HG02763 (cell line): Measurements from ENCODE around the gene ZNF521.

ENCODE experiments used
- ATAC-seq: cut with Tn5 transposase; IDR thresholded peaks from one replicate; pipeline ENCODE4 v1.9.1; 2021; ENCODE audit warnings: mild to moderate bottlenecking, moderate library complexity; ENCODE audit not compliant: unreplicated experiment

Gene ZNF521

GRCh38 chr18:25230658-25231326 lies 121.2 kb downstream of the ZNF521 start:
- no peak for ATAC-seq

GRCh38 chr18:25229920-25230319 lies 122.0 kb downstream of the ZNF521 start:
- no peak for ATAC-seq

DNA sequence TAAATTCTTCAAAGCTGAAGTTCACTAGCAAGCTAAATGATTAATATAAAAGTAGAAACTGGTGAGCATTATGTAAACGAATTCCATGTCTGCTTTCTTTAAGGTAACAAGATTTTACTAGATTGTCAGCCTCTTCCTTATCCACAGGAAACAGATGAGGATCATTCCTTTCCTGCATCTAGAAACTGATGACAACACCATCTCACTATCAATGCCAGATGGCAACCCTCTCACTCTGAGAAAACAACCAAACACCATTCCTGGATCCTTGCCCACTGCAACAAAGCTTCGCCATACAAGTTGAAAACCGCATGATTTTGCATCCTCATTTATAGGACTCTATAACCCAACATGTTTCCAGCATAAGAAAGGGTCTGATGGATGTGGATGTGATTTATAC lies 122.9 kb downstream of the ZNF521 start:
- ATAC-seq = no peak

- ATAC-seq = no peak
Measured at GRCh38 chr18:25228410-25228809, 123.6 kb downstream of the ZNF521 start.

DNA sequence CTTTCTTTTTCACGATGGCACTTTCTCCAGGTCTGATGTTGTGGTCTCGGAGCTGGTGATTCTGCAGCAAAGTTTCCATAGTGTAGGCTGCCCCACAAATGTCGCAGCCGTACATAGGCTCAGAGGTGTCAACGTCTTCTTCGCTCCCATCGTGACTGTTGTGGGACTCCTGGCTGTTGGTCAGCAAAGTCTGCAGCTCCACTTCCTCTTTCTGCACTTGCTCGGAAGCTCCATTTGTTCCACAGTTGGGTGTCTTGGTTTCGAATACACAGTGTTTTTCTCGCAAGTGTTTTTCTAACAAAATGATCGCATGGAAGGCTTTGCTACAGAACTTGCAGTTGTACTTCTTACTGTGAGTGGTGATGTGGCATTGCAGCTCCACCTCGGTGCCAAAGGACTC lies 126.8 kb downstream of the ZNF521 start:
- ATAC-seq = no peak

GRCh38 chr18:25223899-25224886 lies 127.8 kb downstream of the ZNF521 start:
- ATAC-seq = no peak

- ATAC-seq = no peak
Measured at GRCh38 chr18:25223211-25223610, 128.8 kb downstream of the ZNF521 start.

- no peak for ATAC-seq
Measured at GRCh38 chr18:25222648-25223047, 129.3 kb downstream of the ZNF521 start.

- ATAC-seq = no peak
Measured at GRCh38 chr18:25210622-25211021, 141.3 kb downstream of the ZNF521 start.

DNA sequence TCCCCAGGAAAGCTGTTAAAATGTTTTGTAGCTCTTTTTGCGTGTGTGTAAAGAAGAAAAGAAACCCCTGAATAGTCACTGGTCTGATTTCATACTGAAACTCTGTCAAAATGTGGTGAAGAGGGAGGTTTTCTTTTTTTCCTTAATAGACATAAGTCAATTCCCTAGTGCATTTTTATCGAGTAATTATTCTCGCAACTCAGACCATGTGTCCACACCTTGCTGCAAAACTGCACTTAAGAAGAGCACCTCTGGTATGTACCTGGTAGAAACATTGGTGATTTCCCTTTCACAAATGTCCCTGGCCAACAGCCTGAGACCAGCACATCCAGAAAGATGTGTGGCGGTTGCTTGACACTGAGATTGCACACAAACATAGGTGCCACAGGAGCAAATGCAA lies 159.9 kb downstream of the ZNF521 start:
- no peak for ATAC-seq

- ATAC-seq = no peak
Measured at GRCh38 chr18:25190472-25190871, 161.5 kb downstream of the ZNF521 start.

GRCh38 chr18:25189391-25190185 lies 162.4 kb downstream of the ZNF521 start:
- ATAC-seq = no peak

- no peak for ATAC-seq
Measured at GRCh38 chr18:25187521-25188192, 164.3 kb downstream of the ZNF521 start.

- ATAC-seq = no peak
Measured at GRCh38 chr18:25186871-25187270, 165.1 kb downstream of the ZNF521 start.

GRCh38 chr18:25181993-25182392 lies 170.0 kb downstream of the ZNF521 start:
- ATAC-seq = no peak

DNA sequence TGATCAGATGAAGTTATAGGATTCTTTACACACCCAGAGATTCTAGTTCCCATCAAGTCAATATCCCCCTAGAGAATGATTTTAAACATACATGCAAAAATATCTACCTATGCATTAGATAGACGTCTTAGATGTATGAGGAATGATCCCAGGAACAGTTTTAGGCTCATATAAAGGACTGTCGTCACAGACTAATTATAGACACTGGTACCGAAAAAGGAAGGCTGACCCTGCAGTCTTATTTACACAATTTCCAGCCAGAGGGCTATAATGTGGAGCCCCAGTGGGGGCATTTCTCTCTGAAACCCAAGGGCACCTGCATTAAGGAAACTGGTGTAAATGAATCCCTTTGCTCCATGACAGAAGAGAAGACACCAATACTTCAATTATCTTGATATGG lies 170.4 kb downstream of the ZNF521 start:
- ATAC-seq = no peak

- no peak for ATAC-seq
Measured at GRCh38 chr18:25180973-25181548, 170.9 kb downstream of the ZNF521 start.

DNA sequence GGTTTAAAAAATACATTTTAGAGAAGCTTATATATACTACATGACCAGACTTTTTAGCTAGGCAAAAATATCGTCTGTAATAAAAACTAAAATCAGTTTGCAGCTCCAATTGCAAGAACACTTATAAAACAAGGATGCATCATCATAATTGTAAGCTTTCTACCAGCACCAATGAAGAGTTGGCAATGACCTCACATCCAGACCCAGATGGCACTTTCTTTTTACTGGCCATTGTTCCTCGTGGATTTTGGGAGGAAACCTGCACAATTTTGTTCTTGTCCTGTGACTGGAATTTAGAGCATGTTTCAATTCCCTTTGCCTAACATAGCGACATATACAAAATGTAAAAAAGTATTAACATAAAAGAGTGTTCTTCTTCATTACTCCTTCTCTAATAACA lies 174.3 kb downstream of the ZNF521 start:
- no peak for ATAC-seq

- ATAC-seq = no peak
Measured at GRCh38 chr18:25176518-25177042, 175.4 kb downstream of the ZNF521 start.
